ENCODE data around the gene ZMYM4. TPM values are rescaled to one million over a fixed set of nuclear protein-coding genes. Genes with fewer than 3 reads are reported as not detected.
"Not testable (repeated sequence)": the region's sequence is repeated elsewhere in the genome, so short reads cannot be mapped to it uniquely, and the experiment has no call there.

Gene ZMYM4
- total RNA-seq, 4 donors from 2014 or later, result 16.3 to 80.0 (median 22.4) TPM

- no peaks in the 10 kb centered on the region for H3K27me3 ChIP-seq
- no peak for TF ChIP-seq CTCF (IDR thresholded peaks at IDR 0.05)
- no peak for TF ChIP-seq POLR2A (IDR thresholded peaks at IDR 0.05)
- H3K4me3 ChIP-seq, result no peak overlapping the region
- no peaks in the 10 kb centered on the region for H3K4me1 ChIP-seq
- H3K9me3 ChIP-seq, result no peaks in the 10 kb centered on the region
- no peak for DNase-seq
- H3K27ac ChIP-seq, result no peak overlapping the region
- no peaks in the 10 kb centered on the region for H3K36me3 ChIP-seq
Measured at GRCh38 chr1:35229587-35230360, 38.7 kb upstream of the ZMYM4 start.

- H3K27ac ChIP-seq, result no peak overlapping the region
- TF ChIP-seq POLR2A (IDR thresholded peaks at IDR 0.05) (no peak), CTCF (IDR thresholded peaks at IDR 0.05) (no peak)
- H3K9me3 ChIP-seq, result no peaks in the 10 kb centered on the region
- H3K4me3 ChIP-seq, result no peak overlapping the region
- DNase-seq, result no peak
- H3K27me3 ChIP-seq, result no peaks in the 10 kb centered on the region
- no peaks in the 10 kb centered on the region for H3K36me3 ChIP-seq
- no peaks in the 10 kb centered on the region for H3K4me1 ChIP-seq
Measured at GRCh38 chr1:35231287-35231686, 37.2 kb upstream of the ZMYM4 start.

- not testable (repeated sequence) for H3K27ac ChIP-seq, H3K36me3 ChIP-seq, H3K9me3 ChIP-seq, DNase-seq, H3K4me3 ChIP-seq, H3K4me1 ChIP-seq, H3K27me3 ChIP-seq
Measured at GRCh38 chr1:35236772-35237171, 31.7 kb upstream of the ZMYM4 start.

GRCh38 chr1:35243691-35244090 is 24.8 kb upstream of the ZMYM4 start:
- no peaks in the 10 kb centered on the region for H3K9me3 ChIP-seq
- TF ChIP-seq CTCF (IDR thresholded peaks at IDR 0.05) (no peak), POLR2A (IDR thresholded peaks at IDR 0.05) (no peak)
- peak in 2 of 3 donors; percentile 61 to 66 for DNase-seq
- H3K27me3 ChIP-seq, result no peaks in the 10 kb centered on the region
- H3K27ac ChIP-seq, result no peak overlapping the region
- H3K4me1 ChIP-seq, result no peaks in the 10 kb centered on the region
- H3K4me3 ChIP-seq, result no peak overlapping the region
- no peaks in the 10 kb centered on the region for H3K36me3 ChIP-seq

GRCh38 chr1:35247256-35247655 is 21.3 kb upstream of the ZMYM4 start:
- Histone ChIP-seq H3K4me1 (no peaks in the 10 kb centered on the region), H3K9me3 (no peaks in the 10 kb centered on the region), H3K27me3 (no peaks in the 10 kb centered on the region), H3K4me3 (no peak overlapping the region), H3K27ac (no peak overlapping the region), H3K36me3 (no peaks in the 10 kb centered on the region)
- no peak for DNase-seq
- TF ChIP-seq CTCF (IDR thresholded peaks at IDR 0.05) (no peak), POLR2A (IDR thresholded peaks at IDR 0.05) (no peak)

- H3K36me3 ChIP-seq, result no peaks in the 10 kb centered on the region
- H3K4me1 ChIP-seq, result no peaks in the 10 kb centered on the region
- H3K27ac ChIP-seq, result no peak overlapping the region
- no peak overlapping the region for H3K4me3 ChIP-seq
- no peak for DNase-seq
- no peak for TF ChIP-seq POLR2A (IDR thresholded peaks at IDR 0.05)
- no peak for TF ChIP-seq CTCF (IDR thresholded peaks at IDR 0.05)
- H3K27me3 ChIP-seq, result no peaks in the 10 kb centered on the region
- H3K9me3 ChIP-seq, result no peaks in the 10 kb centered on the region
Measured at GRCh38 chr1:35253941-35254340, 14.6 kb upstream of the ZMYM4 start.

All from Peyer's patch (tissue), 4 donors.